Activated CD4-positive, alpha-beta T cell treated with anti-CD3 and anti-CD28 coated beads for 1 hour (primary cell): ENCODE results near the gene SFSWAP.

Source experiments
- DNase-seq: peaks from one replicate; pipeline ENCODE4 v3.0.0-alpha.2; 2020

The SFSWAP gene

DNA sequence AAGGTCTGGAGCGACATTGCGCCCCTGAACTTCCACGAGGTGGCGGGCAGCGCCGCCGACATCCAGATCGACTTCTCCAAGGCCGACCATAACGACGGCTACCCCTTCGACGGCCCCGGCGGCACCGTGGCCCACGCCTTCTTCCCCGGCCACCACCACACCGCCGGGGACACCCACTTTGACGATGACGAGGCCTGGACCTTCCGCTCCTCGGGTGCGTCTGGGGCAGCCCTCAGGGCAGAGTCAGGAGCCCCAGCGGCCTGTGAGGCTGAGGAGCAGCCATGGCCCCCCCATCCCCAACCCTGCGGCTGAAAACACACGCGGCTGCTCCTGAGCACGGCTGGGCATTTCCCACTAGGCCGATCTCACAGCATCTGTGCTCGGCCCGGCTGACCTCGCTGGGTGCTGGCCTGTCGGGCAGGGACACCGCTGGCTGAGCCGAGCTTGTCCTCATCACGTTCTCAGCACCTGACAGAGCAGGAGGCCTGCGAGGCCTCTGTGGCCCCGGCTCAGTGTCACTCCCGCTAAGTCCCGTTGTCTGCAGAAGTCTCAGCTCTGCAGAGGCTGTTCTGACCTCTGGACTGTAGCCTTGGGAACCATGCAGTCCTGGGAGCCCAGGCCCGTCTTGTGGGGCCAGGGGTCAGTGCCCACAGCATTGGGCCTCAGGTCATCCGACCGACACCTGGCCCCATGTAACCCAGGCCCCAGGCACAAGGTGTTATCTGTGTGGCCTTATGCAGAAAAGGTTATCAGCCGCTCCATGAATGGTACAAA, 129.9 kb downstream of the SFSWAP start:
- no peak for DNase-seq

DNA sequence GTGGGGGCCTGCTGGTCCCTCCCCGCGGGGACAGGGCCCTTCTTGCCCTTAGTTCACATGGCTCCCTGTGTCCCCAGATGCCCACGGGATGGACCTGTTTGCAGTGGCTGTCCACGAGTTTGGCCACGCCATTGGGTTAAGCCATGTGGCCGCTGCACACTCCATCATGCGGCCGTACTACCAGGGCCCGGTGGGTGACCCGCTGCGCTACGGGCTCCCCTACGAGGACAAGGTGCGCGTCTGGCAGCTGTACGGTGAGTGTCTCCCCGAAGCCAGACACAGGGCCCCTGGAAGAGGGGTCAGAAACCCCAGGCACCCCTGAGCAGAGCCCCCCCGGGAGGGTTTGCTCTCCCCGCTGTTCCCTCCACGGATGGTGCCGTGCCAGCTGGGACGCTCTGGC, 130.7 kb downstream of the SFSWAP start:
- DNase-seq, result no peak

DNA sequence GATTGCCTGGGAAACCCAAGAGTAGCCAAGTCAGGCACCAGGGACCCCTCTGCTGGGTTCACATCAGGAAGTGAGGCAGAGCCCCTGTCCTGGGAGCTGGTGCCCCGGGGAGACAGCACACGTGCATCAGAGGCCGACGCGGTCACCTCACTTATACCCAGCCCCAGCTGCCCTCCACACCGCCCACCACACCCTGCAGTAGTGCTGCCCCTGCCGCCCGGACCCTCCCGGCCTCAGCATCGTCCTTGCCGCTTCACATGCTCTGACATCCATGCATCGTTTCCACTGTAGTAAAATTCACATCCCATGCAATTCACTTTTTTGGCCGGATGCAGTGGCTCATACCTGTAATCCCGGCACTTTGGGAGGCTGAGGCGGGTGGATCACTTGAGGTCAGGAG, 131.3 kb downstream of the SFSWAP start:
- no peak for DNase-seq

DNA sequence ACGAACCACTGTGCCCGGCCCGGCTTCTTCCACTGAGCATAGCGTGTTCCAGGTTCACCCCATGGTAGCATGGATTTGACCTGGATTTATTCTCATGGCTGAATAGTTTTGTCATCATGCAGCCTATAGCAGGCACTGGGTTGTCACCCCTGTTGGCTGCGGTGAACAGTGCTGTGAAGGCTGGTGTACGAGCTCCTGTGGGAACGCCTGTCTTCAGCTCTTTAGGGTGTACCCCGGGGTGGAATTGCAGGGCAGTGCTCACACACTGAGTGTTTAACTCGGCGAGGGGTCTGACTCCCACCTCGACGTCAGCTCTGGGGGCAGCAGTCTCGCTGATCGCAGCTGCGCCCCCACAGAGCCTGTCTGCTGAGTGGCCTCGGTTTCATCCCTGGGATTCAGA, 132.6 kb downstream of the SFSWAP start:
- no peak for DNase-seq

DNA sequence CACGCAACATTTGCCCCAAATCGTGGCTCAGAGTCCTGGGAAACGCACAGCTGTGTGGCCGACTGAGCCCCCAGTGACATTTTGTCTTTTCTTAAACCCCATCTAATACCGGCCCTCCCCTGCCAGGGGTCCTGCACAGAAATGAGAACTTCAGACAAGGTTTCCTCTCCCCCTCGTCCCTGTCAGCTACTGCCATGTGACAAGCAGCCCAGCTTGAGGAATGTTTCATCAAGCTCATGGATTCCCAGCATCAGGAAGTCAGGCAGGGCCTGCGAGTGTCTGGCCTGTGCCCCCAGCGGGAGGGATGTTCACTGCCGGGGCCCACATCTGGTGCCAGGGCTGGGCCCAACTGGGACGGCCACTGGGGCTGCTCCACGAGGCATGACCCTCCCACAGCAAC, 133.2 kb downstream of the SFSWAP start:
- no peak for DNase-seq

DNA sequence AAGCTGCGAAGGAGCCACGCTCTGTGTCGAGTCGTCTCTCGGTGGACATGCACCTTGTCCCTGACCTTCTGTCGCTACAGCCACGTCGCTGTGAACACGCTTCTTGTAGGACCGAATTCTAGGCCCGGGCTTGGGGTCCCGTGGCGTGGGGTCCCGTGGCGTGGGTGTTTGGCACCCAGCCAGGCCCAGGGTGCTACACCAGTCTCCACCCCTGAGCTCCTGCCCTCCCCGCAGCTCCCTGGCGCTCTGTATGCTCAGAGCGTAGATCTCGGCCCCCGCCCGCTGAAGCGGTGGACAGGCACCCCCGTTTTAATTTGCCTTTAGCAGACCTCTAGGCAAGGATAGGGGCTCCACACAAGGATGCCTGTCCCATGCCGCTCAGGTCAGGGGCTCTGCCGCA, 133.8 kb downstream of the SFSWAP start:
- no peak for DNase-seq

DNA sequence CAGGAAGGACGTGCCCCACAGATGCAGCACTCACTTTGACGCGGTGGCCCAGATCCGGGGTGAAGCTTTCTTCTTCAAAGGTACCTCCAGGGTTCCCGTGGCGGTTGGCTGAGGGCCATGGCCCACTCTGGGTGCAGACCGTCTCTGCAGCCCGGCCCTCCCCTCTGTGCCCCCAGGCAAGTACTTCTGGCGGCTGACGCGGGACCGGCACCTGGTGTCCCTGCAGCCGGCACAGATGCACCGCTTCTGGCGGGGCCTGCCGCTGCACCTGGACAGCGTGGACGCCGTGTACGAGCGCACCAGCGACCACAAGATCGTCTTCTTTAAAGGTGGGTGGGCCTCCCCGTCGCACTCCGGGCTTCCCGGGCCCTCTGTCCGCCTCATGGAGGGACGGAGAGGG, 134.2 kb downstream of the SFSWAP start:
- DNase-seq, result no peak

DNA sequence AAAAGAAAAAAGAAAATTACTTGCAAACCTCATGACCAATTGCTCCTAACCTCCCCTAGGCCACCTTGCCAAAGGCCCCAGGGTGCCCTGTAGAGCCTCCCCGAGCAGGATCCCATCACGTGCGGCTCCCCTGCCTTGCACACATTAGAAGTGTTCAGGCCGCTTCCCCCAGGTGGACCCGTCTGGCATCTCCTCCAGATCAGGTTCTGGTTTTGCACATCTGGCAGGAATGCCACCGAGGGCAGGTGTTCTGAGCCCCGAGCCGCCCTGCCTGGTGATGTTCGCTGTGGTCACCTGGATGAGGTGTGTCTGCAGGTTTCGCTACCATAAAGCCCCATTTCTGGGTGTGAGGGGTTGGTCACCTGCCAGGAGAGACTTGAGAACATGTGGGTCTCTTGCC, 136.6 kb downstream of the SFSWAP start:
- no peak for DNase-seq

DNA sequence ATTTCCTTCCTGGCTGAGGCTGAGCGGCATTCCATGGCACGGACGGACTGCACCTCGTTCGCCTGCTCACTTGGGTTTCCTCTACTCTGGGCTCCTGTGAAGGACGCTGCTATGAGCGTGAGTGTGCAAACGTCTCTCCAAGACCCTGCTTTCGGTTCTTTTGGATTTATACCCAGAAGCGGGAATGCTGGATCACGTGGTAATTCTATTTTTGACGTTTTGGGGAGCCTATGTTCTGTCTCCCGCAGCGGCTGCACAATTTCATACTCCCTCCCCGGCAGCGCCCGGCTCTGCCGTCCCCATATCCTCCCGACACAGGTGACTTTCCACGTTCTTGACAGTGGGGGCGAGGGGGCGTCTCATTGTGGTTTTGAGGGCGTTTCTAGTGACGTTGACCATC, 137.9 kb downstream of the SFSWAP start:
- DNase-seq, result no peak
